HG02759 (cell line): ENCODE data around the gene CCNY.

Experiments used
- ATAC-seq: cut with Tn5 transposase; IDR thresholded peaks from one replicate; pipeline ENCODE4 v1.9.1; 2021; ENCODE audit warnings: mild to moderate bottlenecking, moderate library complexity; ENCODE audit not compliant: unreplicated experiment

CCNY gene

GRCh38 chr10:35545878-35546590, 209.7 kb downstream of the CCNY start:
- ATAC-seq: no peak

GRCh38 chr10:35546824-35547225, 210.5 kb downstream of the CCNY start:
- ATAC-seq: no peak

GRCh38 chr10:35552650-35553342, 216.5 kb downstream of the CCNY start:
- ATAC-seq: no peak

DNA sequence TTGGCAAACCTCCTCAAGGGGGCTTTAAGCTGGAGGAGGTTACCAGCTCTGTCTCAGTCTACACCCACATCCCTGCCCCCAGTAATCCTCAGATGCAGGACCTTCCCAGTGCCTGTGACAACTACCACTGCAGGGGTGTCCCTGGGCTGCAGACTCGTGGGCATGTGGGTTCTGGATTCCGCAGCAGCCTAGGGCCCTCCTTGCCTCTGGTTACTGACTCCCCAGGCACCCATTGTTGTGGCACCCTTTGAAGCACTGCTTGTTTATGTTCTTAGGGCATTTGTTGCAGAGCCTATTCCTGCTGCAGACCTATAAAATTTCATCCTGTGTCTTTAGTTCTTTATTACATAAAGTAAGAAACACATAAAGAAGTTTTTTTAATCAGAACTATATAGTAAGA, 217.7 kb downstream of the CCNY start:
- no peak for ATAC-seq

DNA sequence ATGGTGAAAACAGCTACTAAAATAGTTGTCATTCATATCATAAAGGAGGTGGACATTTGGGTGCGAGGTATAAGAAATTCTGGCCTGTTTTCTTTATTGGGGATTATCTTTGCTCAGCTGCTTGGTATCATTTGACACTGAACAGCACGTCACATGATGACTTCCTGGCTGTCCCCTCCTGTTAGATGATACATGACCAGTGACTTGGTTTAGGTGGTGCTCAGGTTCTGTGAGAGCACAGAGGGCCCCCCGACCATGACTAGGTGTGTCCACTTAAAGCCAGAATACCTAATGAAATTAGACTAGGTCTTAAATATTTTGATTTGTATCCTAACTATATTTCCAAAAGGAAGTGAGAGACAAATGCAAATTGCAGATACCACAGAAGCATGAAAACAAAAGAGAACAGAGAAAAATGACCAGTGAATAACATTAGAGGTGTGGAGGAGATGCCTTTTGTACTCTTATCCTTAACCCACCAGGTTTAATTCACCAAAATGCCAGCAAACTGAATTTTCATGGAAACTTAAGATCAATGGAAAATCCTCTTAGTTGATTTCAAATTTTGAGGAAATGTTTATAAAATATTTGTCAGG, 218.2 kb downstream of the CCNY start:
- ATAC-seq: peak; percentile 59

GRCh38 chr10:35555962-35556930, 219.9 kb downstream of the CCNY start:
- ATAC-seq: no peak

DNA sequence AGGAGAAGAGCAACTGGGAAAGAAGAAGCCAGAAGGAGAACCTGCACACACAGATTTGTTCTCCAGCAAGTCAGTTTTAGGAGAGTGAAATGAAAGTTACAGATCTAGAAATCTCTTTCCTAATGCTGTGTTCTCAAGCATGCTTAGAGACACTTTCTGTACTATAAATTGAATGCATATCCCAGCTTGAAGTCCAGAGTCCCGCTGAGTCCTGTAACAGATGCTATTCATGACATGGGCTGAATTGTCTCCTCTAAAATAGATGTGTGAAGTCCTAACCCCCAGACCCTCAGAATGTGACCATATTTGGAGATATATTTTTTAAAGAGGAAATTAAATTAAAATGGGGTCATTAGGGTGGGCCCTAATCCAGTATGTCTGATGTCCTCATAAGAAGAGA, 222.0 kb downstream of the CCNY start:
- ATAC-seq: no peak

DNA sequence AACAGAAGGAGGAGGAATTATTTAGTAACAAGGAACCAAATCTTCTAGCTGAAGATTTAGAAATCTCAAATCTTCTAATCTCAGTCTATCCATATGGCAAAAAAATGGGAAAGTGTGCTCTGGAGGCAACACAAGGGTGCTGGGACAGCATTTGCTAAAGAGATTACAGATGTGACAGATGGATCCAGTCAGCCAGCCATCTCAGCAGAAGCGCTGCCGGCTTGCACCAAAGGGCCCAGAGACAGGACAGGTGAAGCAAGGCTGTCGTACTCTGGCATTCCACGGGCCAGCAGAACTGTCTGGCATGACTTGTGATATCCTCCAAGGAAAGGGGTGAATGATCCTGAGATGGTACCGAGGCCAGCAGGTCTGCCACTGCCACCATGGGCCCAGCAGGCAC, 223.1 kb downstream of the CCNY start:
- ATAC-seq: no peak

DNA sequence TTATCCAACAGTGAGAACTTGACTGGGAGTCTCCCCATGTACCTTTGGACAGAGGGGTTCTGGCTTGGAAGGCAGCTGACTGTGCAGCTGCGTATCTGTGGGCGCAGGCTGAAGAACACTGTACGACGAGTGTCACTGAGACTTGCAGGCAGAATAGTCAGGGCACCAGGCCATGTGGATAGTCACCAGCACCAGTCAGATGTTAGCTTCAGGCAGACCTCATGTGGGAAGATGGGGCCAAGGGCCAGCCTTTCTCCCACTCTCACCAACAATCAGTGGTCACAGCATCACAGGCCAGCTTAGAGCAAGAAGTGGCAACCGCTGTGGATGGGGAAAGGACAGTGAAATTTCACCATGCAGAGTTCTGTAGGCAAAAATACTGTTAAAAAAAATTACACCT, 225.4 kb downstream of the CCNY start:
- ATAC-seq: no peak

- no peak for ATAC-seq
These were observed 226.1 kb downstream of the CCNY start for GRCh38 chr10:35562427-35562826.

- ATAC-seq: peak; percentile 63
These were observed 227.1 kb downstream of the CCNY start for GRCh38 chr10:35563261-35563891.

DNA sequence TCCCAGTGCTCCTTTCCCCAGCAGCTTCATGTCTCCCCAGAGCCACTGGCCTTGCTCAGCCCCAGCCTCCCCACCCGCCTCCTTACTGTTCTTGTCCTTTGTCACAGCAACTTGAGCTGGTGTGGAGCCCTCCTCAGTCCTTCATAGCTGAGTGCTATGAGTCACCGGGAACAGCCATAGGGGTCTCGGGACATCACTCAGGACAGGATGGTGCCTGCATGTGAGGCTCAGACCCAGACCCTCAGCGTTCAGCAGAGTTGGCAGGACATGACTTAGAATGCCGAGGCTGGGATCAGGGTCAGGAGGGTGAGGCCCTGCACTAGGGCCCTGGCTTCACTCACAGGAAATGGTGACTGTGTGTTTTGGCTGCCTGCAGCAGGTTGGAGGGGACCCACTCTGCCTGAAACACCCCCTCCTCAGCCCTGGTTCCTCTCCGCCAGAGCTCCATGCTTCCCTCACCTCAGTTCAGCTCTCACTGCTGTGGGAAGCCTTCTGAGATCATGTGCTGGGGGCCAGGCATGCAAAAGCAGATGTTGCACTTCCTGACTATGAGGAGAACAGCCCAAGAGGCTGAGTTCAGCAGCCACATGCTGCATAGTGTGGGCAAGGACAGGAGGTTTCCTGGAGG, 228.1 kb downstream of the CCNY start:
- peak; percentile 71 for ATAC-seq

GRCh38 chr10:35565602-35566081, 229.3 kb downstream of the CCNY start:
- ATAC-seq: no peak

DNA sequence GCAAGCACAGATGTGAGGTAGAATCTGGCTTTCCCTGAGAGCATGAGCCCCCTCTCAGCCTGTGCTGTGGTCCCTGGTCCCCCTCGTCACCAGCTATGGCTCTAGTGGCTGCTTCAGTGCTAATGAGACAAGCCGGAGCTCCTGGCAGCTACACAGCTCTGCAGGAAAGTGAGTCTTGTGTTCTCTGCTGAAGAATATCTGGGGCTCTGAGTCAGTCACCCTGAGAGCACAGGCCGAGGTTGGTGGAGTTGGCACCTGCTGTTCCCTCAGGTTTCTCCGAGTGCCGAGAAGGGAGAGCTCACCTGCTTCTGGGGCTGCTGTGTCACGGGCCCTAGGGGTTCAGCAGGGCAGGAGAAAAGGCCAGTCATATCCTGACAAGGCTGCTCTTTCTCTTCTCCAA, 231.6 kb downstream of the CCNY start:
- ATAC-seq: no peak

DNA sequence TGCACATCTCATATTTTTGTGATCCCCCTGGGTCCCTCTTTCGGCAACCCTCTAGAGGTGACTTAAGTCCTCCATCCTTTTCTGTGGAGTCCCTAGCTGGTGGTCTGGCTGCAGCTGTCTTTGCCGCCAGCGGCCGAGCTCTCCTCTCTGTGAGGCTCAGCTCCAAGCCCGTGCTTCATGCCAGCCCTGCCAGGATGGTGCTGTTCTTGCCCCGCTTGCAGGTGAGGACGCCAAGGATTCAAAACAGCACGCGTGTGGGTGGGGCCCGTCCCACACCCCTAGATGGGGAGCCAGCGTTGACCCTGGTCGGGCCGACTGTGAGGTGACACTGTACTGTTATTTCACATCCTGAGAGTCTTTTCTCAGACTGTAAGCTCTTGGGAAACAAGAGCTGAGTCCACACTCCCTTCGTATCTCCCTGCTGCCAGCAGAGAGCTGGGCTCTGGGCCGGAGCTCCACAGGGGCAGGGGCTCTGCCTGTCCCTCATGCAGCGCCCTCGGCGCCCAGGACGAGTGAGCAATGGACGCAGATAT, 232.2 kb downstream of the CCNY start:
- ATAC-seq: no peak

DNA sequence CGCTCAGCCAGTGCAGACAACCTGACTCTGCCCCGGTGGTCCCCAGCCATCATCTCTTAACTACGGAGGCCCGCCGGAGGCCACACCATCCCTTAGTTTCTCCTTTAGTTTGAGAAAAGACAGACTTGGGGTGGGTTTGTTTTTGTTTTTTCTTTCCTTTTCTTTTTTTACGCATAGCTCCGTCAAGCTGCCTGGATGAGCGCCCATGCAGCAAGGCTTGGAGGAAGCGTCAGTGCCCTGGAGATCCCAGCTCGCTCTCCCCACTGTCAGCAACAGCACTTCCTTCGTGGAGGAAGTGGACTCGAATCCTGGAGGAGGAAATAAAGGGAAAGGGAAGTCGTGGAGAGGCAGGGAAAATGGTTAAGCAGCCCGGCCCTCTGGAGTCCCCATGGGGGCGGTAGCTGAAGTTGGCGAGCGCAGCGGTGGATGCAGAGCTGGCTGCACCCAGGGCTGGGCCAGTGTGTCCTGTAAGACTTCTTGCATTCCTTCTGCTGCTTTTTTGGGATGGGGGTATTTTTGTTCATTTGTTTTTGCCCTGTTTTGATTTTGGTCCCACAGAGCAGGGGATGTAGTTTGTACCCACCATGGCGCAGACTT, 232.9 kb downstream of the CCNY start:
- no peak for ATAC-seq

DNA sequence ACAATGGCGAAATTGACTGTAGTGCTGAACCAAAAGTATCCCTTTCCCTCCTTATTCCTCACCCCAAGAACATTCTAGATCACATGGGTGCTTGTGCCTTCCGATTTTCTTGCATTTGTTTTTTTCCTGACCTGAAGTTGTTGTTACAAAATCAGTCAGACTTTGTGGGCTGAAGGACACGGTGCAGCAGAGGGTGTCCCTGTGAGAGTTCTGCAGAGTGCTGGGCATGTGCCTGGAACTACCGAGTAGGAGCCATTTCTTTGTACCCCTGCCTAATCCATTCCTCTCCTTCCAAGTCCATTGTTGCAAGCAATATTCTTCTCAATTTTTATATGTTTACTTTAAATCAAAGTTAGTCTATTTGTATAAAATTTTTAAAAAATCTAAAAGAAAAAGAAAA, 233.5 kb downstream of the CCNY start:
- no peak for ATAC-seq

DNA sequence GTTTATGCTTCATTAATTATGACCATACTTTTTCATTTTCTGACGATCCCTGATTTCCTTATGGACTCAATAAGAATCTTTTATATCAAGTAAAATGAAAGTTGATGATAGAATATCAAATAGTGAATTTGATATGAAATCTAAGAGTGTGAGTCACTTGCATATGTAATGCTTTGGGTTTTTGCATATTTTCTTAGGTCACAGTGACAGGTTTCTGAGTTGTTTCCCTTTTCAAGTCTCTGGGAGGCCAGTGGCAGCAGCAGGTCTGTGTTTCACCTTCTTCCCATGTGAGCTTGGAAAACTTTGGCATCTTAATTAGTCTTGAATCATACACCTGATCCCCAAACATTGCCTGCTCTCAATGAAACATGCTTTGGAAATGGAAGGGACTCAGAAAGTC, 234.1 kb downstream of the CCNY start:
- ATAC-seq: no peak

- ATAC-seq: no peak
These were observed 236.3 kb downstream of the CCNY start for GRCh38 chr10:35572583-35572982.
